ENCODE measurements around the gene STX12.

STX12 gene

DNA sequence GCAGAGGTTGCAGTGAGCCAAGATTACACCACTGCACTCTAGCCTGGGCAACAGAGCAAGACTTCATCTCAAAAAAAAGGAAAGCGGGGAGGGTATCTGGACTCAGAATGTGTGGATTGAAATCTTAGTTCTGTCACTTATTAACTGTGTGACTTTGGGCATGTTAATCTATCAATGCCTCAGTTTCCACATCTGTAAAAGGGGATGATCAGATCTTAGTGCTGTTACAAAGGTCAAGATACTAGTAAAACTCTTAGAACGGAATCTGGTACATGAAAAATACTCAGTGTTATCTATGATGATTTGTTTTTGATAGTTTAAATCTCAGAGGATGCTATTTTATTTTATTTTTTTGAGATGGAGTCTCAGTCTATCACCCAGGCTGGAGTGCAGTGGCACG is 36.8 kb upstream of the STX12 start:
- DNase-seq (ENCODE audit: low spot score), result no peak
- in situ Hi-C loops (cut with MboI; ENCODE audit: low pct_unique_long_range_greater_than_20kb, low sequenced_read_pairs, unreplicated experiment), result no loop called here
- TF ChIP-seq, protein P1, sequence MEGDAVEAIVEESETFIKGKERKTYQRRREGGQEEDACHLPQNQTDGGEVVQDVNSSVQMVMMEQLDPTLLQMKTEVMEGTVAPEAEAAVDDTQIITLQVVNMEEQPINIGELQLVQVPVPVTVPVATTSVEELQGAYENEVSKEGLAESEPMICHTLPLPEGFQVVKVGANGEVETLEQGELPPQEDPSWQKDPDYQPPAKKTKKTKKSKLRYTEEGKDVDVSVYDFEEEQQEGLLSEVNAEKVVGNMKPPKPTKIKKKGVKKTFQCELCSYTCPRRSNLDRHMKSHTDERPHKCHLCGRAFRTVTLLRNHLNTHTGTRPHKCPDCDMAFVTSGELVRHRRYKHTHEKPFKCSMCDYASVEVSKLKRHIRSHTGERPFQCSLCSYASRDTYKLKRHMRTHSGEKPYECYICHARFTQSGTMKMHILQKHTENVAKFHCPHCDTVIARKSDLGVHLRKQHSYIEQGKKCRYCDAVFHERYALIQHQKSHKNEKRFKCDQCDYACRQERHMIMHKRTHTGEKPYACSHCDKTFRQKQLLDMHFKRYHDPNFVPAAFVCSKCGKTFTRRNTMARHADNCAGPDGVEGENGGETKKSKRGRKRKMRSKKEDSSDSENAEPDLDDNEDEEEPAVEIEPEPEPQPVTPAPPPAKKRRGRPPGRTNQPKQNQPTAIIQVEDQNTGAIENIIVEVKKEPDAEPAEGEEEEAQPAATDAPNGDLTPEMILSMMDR (IDR thresholded peaks at IDR 0.05; ENCODE audit: extremely low read depth, insufficient read depth, missing control alignments), result no peak

DNA sequence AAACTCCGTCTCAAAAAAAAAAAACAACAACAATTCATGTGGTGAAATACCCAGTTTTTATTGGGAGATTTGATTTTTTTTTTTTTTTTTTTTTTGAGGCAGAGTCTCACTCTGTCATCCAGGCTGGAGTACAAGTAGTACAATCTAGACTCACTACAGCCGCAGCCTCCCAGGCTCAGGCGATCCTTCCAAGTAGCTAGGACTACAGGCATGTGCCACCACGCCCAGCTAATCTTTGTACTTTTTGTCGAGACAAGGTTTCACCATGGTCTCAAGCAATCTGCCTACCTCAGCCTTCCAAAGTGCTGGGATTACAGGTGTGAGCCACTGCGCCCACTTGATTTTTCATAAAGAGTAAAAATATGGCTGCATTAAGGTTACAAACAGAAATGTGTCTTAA is 31.9 kb upstream of the STX12 start:
- DNase-seq (ENCODE audit: low spot score), result no peak
- in situ Hi-C loops (cut with MboI; ENCODE audit: low pct_unique_long_range_greater_than_20kb, low sequenced_read_pairs, unreplicated experiment), result no loop called here
- TF ChIP-seq, protein P1 (IDR thresholded peaks at IDR 0.05; ENCODE audit: extremely low read depth, insufficient read depth, missing control alignments), result no peak

DNA sequence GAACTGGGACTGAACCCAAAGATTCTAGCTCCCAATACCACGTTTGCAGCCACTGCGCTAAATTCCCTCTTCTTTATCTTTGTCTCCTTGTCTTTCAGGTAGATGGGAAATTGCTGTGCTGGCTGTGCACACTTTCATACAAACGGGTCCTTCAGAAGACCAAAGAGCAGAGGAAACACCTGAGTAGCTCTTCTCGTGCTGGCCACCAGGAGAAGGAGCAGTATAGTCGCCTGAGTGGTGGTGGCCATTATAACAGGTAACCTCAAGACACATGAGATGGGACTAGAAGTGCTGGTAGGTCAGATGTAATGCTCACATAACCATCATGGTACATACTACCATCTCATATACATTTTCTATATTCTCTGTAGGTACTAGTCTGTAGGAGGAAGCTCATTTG is 28.5 kb upstream of the STX12 start:
- TF ChIP-seq, protein P1 (IDR thresholded peaks at IDR 0.05; ENCODE audit: extremely low read depth, insufficient read depth, missing control alignments), result no peak
- in situ Hi-C loops (cut with MboI; ENCODE audit: low pct_unique_long_range_greater_than_20kb, low sequenced_read_pairs, unreplicated experiment), result no loop called here
- no peak for DNase-seq (ENCODE audit: low spot score)

DNA sequence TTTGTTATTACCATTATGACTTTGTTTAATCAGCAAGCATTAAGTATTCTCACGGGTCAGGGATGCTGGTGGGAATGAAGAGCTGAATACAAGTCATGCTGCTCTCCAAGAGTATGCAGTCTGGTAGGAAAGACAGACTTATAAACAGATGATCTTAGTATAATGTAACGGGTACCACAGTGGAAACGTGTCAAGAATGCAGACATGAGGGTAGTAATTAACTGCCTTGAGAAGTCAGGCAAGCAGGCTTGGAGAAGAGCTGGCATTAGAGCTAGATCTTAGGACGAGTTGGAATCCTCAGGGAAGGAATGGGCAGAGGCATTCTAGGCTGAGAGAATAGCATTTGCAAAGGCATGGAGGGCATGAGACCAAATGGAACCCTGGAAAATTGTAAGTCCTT is 27.6 kb upstream of the STX12 start:
- no peak for DNase-seq (ENCODE audit: low spot score)
- TF ChIP-seq, protein P1 (IDR thresholded peaks at IDR 0.05; ENCODE audit: extremely low read depth, insufficient read depth, missing control alignments), result no peak
- in situ Hi-C loops (cut with MboI; ENCODE audit: low pct_unique_long_range_greater_than_20kb, low sequenced_read_pairs, unreplicated experiment), result no loop called here

DNA sequence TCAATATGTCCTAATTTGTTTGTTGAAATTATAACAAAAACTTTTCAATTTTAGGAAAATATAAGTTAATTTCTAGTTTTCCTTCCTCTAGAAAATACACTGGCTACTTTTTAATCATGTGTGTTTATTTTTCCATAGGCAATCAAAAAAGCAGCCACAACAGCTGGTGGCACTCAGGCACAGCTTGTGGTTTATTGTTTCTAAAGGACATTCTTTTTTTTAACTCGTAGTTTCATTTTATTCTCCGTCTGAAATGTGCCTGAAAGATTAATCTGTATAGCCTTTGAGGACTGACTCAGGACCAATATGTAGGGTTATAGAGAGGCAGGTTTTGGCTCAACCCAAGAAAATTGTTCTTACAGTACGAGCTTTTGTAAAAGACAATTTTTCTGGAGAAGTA is 20.7 kb upstream of the STX12 start:
- peak; percentile 27 for DNase-seq (ENCODE audit: low spot score)

DNA sequence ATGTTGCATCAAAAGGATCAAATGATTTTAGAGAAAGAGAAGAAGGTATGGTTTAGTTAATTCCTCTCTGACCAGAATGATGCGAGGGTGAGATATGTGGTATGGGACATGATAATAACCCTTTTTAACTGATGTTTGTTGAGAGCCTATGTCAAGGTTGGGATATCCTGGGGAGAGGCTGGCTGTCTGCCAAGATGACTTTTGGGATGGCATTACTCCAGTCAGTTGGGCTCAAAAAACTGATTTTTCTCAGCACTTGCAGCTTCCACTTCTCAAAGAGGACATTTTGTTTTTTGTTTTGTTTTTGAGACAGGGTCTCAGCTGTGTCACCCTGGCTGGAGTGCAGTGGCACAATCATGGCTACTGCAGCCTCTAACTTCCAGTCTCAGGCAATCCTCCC is 17.7 kb upstream of the STX12 start:
- no peak for DNase-seq (ENCODE audit: low spot score)
- TF ChIP-seq, protein P1 (IDR thresholded peaks at IDR 0.05; ENCODE audit: extremely low read depth, insufficient read depth, missing control alignments), result no peak
- in situ Hi-C loops (cut with MboI; ENCODE audit: low pct_unique_long_range_greater_than_20kb, low sequenced_read_pairs, unreplicated experiment), result no loop called here

More for the DNA sequence above, 20.7 kb upstream of the STX12 start:
- TF ChIP-seq, protein P1 (IDR thresholded peaks at IDR 0.05; ENCODE audit: extremely low read depth, insufficient read depth, missing control alignments), result no peak
- in situ Hi-C loops (cut with MboI; ENCODE audit: low pct_unique_long_range_greater_than_20kb, low sequenced_read_pairs, unreplicated experiment), result no loop called here

DNA sequence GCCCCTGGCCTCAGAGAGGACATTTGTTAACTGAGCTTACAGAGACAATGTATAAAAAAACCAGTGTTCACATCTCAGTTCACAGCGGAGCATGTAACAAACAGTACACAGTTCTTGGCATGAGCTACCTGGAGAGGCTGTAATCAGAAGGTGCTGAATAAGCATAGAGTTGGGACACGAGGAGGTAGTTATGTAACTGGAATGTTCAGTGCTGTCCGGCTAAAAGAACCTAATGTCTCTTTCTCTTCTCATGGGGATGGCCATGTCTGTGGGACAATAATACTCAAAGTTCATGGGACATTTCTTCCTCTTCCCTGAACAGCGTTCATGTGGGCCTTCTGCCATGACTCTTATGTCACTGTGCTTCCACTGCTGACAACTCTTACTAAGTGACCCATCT is 17.2 kb upstream of the STX12 start:
- in situ Hi-C loops (cut with MboI; ENCODE audit: low pct_unique_long_range_greater_than_20kb, low sequenced_read_pairs, unreplicated experiment), result no loop called here
- TF ChIP-seq, protein P1 (IDR thresholded peaks at IDR 0.05; ENCODE audit: extremely low read depth, insufficient read depth, missing control alignments), result no peak
- DNase-seq (ENCODE audit: low spot score), result no peak
